ENCODE results near the gene ECHDC3.

The ECHDC3 gene

GRCh38 chr10:11776080-11776479, 33.9 kb downstream of the ECHDC3 start:
- no peak for DNase-seq (ENCODE audit: low read depth, low spot score)

GRCh38 chr10:11781114-11781513, 38.9 kb downstream of the ECHDC3 start:
- no peak for DNase-seq (ENCODE audit: low read depth, low spot score)

GRCh38 chr10:11782793-11783557, 40.8 kb downstream of the ECHDC3 start:
- DNase-seq (ENCODE audit: low read depth, low spot score): no peak

- DNase-seq (ENCODE audit: low read depth, low spot score): peak; percentile 67
Observed at GRCh38 chr10:11783558-11783865, 41.3 kb downstream of the ECHDC3 start.

GRCh38 chr10:11787374-11787773, 45.2 kb downstream of the ECHDC3 start:
- DNase-seq (ENCODE audit: low read depth, low spot score): no peak

- no peak for DNase-seq (ENCODE audit: low read depth, low spot score)
Observed at GRCh38 chr10:11787846-11788245, 45.7 kb downstream of the ECHDC3 start.

DNA sequence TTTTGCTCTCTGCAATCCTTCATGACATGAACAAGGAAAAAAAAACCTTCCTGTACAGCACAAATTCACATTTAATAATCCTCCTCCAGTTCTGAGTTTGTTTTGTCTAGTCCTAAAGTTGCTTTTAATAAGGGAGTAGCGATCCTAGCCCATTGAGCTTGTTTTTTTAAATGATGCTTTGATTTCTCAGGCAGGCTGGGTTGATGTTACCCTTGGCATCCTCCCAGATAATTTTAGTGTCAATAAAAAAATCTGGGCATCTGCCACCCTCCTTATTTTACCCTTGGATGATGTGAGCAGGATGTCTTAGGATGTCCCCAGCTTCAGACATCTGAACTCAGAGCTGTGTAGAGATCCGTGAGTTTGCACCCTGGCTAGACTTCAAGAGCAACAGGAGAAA, 47.1 kb downstream of the ECHDC3 start:
- no peak for DNase-seq (ENCODE audit: low read depth, low spot score)

- DNase-seq (ENCODE audit: low read depth, low spot score): no peak
Observed at GRCh38 chr10:11789956-11790355, 47.8 kb downstream of the ECHDC3 start.

GRCh38 chr10:11793762-11794479, 51.7 kb downstream of the ECHDC3 start:
- peak; percentile 81 for DNase-seq (ENCODE audit: low read depth, low spot score)

GRCh38 chr10:11794566-11794965, 52.4 kb downstream of the ECHDC3 start:
- no peak for DNase-seq (ENCODE audit: low read depth, low spot score)

DNA sequence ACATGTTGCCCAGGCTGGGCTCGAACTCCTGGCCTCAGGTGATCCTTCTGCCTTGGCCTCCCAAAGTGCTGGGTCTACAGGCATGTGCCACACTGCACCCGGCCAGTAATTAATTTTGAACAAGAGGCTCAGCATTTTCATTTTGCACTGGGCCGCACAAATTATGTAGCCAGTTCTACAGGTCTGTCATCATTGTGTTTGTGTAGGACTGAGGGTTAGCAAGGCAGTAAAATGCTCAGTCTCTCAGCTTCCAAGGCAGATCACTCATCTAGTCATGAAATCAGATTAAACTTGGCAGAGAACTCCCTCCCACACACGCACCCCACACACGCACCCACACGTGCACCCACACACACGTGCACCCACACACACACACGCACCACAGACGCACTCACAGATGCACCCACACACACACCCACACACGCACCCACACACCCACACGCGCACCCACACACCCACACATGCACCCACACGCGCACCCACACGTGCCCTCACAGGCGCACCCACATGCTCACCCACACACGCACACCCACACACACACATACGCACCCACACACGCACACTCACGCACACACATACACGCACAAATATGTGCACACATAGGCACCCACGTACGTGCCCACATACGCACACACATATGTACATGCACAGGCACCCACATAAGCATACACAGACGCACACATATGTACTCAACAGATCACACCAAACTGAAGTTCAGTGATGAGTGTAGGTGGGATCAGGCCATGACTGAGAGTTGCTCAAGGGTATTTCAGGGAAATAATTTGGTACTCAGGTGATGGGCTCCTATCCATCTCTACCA, 53.1 kb downstream of the ECHDC3 start:
- no peak for DNase-seq (ENCODE audit: low read depth, low spot score)

GRCh38 chr10:11796474-11796873, 54.3 kb downstream of the ECHDC3 start:
- DNase-seq (ENCODE audit: low read depth, low spot score): no peak

GRCh38 chr10:11797281-11797680, 55.1 kb downstream of the ECHDC3 start:
- no peak for DNase-seq (ENCODE audit: low read depth, low spot score)

- peak; percentile 26 for DNase-seq (ENCODE audit: low read depth, low spot score)
Observed at GRCh38 chr10:11797847-11798633, 55.9 kb downstream of the ECHDC3 start.

GRCh38 chr10:11798845-11799735, 56.9 kb downstream of the ECHDC3 start:
- peak; percentile 83 for DNase-seq (ENCODE audit: low read depth, low spot score)

- no peak for DNase-seq (ENCODE audit: low read depth, low spot score)
Observed at GRCh38 chr10:11799736-11800080, 57.5 kb downstream of the ECHDC3 start.

DNA sequence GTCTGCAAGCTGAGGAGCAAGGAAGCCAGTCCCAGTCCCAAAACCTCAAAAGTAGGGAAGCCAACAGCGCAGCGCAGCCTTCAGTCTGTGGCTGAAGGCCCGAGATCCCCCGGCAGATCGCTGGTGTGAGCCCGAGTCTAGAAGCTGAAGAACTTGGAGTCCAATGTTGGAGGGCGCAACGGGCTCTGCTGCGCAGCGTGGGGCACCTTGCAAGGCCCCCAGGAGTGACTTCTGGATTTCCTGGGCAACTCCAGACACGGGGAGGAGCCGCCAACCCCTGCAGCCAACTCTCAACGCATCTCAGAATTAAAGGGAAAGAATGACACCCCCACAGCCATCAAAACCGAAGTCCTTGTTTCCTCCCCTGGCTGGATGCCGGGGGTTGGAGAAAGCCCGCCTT, 62.2 kb downstream of the ECHDC3 start:
- no peak for DNase-seq (ENCODE audit: low read depth, low spot score)

- DNase-seq (ENCODE audit: low read depth, low spot score): no peak
Observed at GRCh38 chr10:11805792-11806191, 63.6 kb downstream of the ECHDC3 start.

GRCh38 chr10:11806706-11807105, 64.5 kb downstream of the ECHDC3 start:
- DNase-seq (ENCODE audit: low read depth, low spot score): no peak

- DNase-seq (ENCODE audit: low read depth, low spot score): no peak
Observed at GRCh38 chr10:11808808-11809207, 66.6 kb downstream of the ECHDC3 start.

DNA sequence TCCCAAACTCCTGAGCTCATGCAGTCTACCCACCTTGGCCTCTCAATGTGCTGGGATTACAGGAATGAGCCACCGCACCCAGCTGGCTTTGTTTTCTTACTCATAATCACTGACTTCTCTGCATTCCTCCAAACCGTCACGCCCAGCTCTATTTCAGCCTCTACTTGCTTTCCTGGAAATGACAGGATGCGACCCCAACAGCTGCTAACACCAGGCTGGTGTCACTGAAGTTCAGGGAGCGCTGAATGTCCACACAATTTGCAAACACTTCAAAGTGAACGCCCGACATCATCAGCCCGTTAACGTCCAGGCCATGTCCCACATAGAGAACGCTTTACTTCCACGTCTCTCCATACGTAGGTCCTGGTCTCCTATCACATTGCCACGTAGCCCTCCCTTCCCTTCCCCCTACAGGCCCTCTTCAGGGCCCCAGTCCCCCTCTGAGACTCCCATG, 68.2 kb downstream of the ECHDC3 start:
- peak; percentile 53 for DNase-seq (ENCODE audit: low read depth, low spot score)

Data from ELF-1 (cell line).